Measurements from ENCODE around the gene CFHR4.

- no peak for TF ChIP-seq CTCF (IDR thresholded peaks at IDR 0.05; ENCODE audit: low read length)
- no peak for TF ChIP-seq EZH2 (IDR thresholded peaks at IDR 0.05; ENCODE audit: borderline replicate concordance, low read length)
These were observed 14.5 kb downstream of the CFHR4 start for GRCh38 chr1:196902344-196902743.
